Measurements from ENCODE around the gene ARSH.
"Not testable (repeated sequence)": the region's sequence is repeated elsewhere in the genome, so short reads cannot be mapped to it uniquely, and the experiment has no call there.

Gene ARSH

GRCh38 chrX:3044196-3044595 is 37.9 kb downstream of the ARSH start:
- DNase-seq (ENCODE audit: low spot score): no peak

GRCh38 chrX:3044671-3045070 is 38.3 kb downstream of the ARSH start:
- DNase-seq (ENCODE audit: low spot score): no peak

DNA sequence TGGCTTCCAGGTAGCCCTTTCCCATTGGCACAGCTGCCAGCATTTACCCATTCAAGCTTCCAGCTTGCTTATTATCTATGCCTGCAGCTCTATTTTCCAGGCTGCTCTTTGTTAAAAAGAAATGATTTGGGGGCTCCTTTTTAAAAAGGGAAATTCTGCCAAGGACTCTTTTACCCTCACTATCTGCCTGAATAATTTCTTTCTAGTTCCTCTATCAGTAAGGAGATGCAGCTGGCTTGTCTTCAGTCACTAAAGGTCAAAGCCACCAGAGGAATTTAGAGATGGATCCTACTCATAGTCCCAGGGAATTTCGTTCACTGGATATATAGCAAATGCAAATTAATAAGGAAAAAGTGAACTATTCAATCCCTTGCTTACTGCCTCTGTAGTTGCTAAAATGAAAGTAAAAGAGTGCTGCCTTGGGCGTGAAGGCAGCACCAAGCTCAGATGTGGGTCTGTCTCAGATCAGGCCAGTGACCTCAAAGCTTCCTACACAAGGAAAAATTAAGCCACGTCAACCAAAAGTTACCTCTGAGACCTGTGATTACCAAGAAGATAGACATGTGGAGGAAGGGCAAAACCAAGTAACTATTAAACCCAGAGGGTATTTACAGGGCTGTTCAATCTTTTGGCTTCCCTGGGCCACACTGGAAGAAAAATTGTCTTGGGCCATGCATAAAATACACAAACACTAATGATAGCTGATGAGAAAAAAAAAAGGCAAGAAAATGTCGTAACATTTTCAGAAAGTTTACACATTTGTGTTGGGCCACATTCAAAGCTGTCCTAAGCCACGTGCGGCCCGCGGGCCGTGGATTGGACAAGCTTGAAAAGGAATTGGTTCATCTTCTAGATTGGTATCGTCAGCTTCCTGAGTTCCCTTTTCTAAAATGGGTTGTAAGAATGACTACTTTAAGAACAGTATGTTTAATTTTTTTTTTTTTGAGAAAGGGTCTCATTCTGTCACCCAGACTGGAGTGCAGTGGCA is 40.2 kb downstream of the ARSH start:
- no peak for DNase-seq (ENCODE audit: low spot score)

- DNase-seq (ENCODE audit: low spot score): not testable (repeated sequence)
Measured at GRCh38 chrX:3050523-3051175, 44.3 kb downstream of the ARSH start.

DNA sequence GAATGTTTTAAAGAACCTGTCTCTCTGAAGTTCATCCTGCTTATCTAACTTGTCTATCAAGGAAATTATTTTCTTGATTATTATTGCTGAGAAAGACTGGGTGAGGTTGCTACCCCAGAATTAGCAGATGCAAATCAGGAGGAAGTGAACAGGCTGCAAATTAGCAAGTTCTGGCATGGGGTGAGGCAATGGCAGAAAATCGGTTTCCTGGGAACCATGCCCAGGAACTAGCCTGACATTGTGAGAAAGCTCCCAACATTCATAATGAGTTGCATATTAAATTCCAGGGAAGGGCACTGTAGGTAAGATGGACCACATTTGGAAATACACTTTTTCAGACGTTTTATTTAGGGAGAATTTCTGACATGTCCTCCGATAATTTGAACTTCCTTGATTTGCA is 46.5 kb downstream of the ARSH start:
- DNase-seq (ENCODE audit: low spot score): no peak

DNA sequence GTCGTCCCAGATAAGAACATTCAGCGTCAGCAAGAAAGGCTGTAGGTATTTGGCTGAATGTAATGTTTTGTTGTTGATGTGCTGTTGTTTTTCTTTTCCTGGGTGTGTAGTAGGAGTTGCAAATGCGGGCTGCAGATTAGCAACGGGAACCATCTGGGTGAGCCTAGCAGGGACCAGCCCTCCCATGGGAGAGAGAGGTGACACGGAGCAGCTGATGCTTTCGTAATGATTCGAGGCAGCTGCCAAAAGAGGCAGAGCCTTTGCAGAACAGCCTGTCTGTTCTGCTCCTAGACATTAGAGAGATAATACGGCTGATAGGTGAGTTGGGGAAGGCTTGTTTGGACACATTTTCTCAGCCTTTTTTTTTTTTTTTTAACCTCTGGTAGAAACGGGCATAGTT is 60.2 kb downstream of the ARSH start:
- no peak for DNase-seq (ENCODE audit: low spot score)

DNA sequence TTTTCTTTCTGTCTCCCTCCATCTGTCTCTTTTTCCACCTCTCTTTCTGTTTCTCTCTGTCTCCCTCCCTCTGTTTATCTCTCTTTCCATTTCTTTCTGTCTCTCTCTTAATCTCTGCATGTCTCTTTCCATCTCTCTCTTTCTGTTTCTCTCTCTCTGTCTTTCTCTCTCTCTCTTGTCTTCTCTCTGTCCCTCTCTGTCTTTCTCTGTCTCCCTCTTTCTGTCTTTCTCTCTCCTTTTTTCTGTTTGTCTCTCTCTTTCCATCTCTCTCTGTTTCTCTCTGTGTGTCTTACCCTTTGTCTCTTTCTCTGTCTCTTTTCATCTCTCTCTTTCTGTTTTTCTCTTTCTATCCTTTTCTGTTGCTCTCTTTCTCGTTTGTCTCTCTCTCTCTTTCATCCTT is 69.6 kb downstream of the ARSH start:
- no peak for DNase-seq (ENCODE audit: low spot score)

GRCh38 chrX:3076416-3076991 is 70.2 kb downstream of the ARSH start:
- DNase-seq (ENCODE audit: low spot score): no peak

All from left forelimb (tissue), 1 donor.